RPMI8226 (cell line): ENCODE measurements around the gene AKT2.
A peak's percentile ranks its signal among the peaks of the same experiment; 100 is the strongest.
"Not testable (repeated sequence)": the region's sequence is repeated elsewhere in the genome, so short reads cannot be mapped to it uniquely, and the experiment has no call there.

Experiments
- DNase-seq: peaks from one replicate; pipeline ENCODE4 v3.0.0-alpha.2; 2015

AKT2 gene

GRCh38 chr19:40284501-40285352 is at the start of gene AKT2:
AKT2 (minus strand) TSS chr19:40285345; CDS start chr19:40265267, 20,078 bp downstream.
- DNase-seq = peak; percentile 5

GRCh38 chr19:40333083-40333482 is 47.9 kb upstream of the AKT2 start:
- DNase-seq = not testable (repeated sequence)

- no peak for DNase-seq
Measured at GRCh38 chr19:40332669-40333068, 47.5 kb upstream of the AKT2 start.

DNA sequence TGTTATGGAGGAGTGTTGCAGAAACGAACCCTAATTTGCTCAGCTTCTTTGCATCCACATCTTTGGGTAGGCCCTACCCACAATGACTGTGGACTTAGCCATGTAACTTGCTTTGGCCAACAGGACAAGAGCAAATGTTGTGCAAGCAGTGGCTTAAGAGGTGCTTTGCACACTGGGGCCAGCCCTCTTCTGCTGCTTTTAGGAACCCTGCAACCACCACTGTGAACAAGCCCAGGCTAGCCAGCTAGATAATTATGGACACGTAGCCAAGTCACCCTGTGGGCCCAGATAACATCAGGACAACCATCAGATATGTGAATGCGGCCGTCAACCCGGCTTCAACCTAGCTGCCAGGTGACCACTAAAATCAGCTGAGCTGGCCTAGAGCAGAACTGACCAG is 45.9 kb upstream of the AKT2 start:
- no peak for DNase-seq

DNA sequence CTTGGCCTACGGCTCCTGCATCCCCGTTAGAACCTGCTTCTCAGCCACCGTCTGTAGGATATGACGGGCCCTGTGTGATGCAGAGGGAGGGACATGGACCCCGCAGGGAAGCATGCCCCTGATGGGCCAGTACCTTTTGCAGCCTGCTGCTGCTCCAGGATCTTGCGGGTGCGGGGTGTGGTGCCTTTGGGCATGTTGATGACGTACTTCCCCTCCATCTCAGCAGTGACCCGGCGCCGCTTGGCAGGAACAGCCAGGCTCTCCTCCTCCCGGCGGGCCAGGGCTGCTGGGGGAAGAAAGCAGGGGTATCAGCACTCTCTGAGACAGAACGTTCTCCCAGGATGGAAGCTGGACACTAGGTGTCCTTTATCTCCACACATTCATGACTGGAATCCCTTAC is 41.1 kb upstream of the AKT2 start:
- no peak for DNase-seq

GRCh38 chr19:40323705-40324104 is 38.6 kb upstream of the AKT2 start:
- no peak for DNase-seq

GRCh38 chr19:40322951-40323615 is 37.9 kb upstream of the AKT2 start:
- DNase-seq = no peak

- no peak for DNase-seq
Measured at GRCh38 chr19:40322271-40322610, 37.1 kb upstream of the AKT2 start.

GRCh38 chr19:40321566-40322270 is 36.6 kb upstream of the AKT2 start:
- no peak for DNase-seq

GRCh38 chr19:40321076-40321475 is 35.9 kb upstream of the AKT2 start:
- DNase-seq = no peak

GRCh38 chr19:40320558-40320935 is 35.4 kb upstream of the AKT2 start:
- DNase-seq = no peak

DNA sequence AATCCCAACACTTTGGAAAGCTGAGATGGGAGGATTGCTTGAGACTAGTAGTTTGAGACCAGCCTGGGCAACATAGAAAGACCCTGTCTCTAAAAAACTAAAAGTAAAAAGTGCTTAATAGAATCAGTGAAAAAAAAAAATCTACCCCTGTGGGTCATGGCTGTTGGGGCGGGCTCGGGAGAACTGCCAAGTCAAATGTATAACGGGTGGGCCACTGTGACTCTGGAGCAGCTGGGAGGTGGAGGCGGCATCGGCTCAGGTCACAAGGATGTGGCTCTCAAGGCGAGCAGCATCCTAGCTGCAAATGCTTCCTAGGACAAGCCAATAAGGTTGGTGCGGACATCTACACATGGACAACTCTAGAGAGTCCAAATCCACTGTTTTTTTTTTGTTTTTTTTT is 32.2 kb upstream of the AKT2 start:
- DNase-seq = no peak

GRCh38 chr19:40315812-40316470 is 30.8 kb upstream of the AKT2 start:
- no peak for DNase-seq

DNA sequence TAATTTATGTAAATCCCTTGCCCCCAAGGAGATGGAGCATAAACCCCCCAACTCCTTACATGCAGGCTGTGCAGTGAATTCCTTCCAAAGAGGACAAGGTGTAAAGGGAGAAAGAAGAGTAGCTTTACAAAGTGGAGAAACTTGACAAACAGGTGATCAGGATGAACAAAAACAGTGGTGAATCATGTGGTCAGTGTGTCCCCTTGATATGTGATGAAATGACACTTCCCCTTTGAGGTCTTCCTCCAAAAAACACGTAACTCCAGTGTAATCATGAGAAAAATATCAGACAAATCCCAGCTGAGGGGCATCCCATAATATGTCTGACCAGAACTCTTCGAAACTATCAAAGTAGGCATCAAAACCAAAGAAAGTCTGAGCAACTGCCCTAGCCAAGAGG is 29.5 kb upstream of the AKT2 start:
- no peak for DNase-seq

- no peak for DNase-seq
Measured at GRCh38 chr19:40313229-40313983, 28.3 kb upstream of the AKT2 start.

DNA sequence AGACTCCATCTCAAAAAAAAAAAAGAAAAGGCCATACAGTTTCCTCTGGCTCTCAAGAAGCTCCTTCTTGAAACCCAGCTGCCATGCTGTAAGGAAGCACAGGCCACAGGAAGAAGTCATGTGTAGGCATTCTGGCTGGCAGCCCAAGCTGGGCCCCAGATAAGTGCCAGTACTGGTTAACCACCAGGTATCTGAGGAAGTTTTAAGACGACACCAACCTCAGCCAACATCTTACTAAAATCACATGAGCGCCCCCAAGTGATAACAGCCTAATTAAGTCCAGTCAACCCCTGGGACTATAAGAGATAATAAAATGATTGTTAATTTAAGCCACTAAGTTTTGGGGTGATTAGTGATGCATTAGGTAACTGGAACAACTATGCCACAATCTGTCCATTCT is 27.4 kb upstream of the AKT2 start:
- peak; percentile 52 for DNase-seq

GRCh38 chr19:40309666-40310065 is 24.5 kb upstream of the AKT2 start:
- DNase-seq = no peak

DNA sequence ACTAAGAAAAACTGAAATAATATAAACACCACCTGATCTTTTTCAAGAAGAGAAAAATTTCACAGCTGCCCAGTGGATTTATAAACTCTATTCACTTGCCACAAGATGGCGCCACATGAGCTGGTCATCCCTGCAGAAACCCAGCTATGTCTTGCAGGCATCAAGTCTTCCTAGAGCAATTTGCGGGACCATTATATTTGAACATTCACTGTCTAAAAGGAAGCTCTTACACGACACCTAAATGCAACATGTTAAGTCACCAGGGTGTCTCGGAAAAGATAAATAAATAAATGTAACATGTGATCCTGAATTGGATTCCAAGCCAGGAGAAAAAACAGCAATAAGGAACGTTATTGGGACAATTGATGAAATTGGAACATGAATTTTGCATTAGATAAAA is 20.3 kb upstream of the AKT2 start:
- DNase-seq = peak; percentile 78

DNA sequence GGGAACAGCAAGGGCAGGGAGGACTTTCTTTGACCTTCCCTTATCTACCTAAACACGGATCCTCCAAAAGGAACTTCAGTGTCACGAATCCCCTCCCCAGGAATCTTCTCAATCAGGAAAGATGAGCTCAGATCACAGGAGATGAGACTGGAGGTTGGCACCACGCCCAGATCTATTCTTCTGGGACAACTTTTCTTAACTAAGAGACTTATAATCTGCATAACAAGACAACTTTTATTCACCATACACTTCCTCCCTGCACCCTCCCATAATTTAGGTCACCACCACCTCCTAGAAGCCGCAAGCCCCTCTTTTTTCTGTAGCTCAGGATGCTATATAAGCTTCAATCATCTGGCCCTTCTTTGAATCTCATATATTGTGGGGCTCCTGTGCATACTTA is 19.2 kb upstream of the AKT2 start:
- DNase-seq = no peak

GRCh38 chr19:40303765-40304164 is 18.6 kb upstream of the AKT2 start:
- DNase-seq = no peak

DNA sequence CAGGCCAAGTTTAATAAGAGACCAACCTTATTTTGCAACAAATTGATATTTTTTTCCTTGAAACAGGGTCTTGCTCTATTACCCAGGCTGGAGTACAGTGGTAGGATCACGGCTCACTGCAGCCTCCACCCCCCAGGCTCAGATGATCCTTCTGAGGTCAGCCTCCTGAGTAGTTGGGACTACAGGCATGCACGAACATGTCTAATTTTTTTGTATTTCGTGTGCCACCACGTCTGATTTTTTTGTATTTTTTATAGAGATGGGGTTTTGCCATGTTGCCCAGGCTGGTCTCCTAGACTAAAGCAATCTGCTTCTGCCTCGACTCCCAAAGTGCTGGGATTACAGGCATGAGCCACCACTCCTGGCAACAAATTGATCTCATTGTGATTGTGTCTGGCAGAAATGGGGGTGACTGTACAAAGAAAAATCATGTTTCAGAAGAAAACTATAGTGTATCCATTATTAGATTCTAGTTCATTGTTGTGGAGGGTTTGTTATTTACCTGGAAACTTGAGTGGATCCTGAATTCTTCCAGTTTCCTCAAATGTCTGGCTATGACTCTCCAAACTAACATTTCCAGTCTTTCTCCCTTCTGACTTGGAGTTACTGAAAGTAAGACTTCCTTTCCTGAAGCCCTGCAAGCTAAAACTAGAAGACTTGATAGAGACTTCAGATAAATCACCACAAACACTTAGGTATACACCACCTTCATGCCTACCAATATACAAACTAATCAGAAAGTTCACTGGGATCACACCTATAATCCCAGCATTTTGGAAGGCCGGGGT is 17.3 kb upstream of the AKT2 start:
- no peak for DNase-seq

DNA sequence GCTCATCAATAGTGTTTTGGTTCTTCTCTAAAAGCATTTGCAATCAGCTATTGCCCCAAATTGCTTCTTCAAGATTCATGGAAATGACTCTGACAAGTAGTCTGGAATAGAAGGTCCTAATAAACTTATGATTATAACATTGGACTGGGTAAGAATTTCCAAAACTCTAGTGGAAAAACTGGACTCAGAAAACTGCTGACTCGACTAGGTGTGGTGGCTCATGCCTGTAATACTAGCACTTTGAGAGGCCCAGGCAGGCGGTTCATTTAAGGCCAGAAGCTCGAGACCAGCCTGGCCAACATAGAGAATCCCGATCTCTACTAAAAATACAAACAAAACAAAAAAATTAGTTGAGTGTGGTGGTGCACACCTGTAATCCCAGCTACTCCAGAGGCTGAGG is 15.5 kb upstream of the AKT2 start:
- DNase-seq = no peak
